ENCODE results near the gene PRXL2A.

The PRXL2A gene

GRCh38 chr10:80485946-80486764 is 77.8 kb downstream of the PRXL2A start:
- peak overlapping the region; percentile 33 for H3K27ac ChIP-seq (ENCODE audit: poor library complexity, severe bottlenecking)
- no peaks in the 10 kb centered on the region for H3K27me3 ChIP-seq (ENCODE audit: insufficient read depth, poor library complexity, severe bottlenecking)
- H3K4me1 ChIP-seq (ENCODE audit: insufficient read depth, poor library complexity, severe bottlenecking): peaks cover 39% of the 10 kb centered on the region

More at GRCh38 chr10:80485946-80486764, 77.8 kb downstream of the PRXL2A start:
- Histone ChIP-seq H3K36me3 (ENCODE audit: low read depth) (peaks cover 46% of the 10 kb centered on the region), H3K4me3 (ENCODE audit: severe bottlenecking) (no peak overlapping the region), H3K9me3 (ENCODE audit: severe bottlenecking) (no peaks in the 10 kb centered on the region)
- DNase-seq (ENCODE audit: low spot score): no peak
- ATAC-seq (ENCODE audit: low read depth): no peak
- TF ChIP-seq CTCF (IDR thresholded peaks at IDR 0.05; ENCODE audit: poor library complexity, severe bottlenecking): no peak
